Spinal cord (tissue), 10 donors: ENCODE data around the gene PLEKHG2. TPM values are rescaled to one million over a fixed set of nuclear protein-coding genes. Genes with fewer than 3 reads are reported as not detected.

Experiments used
- DNase-seq, 6 donors: peaks; one replicate each; pipeline versions ENCODE4 v3.0.0 to v3.0.0-alpha.2; 2013 to 2015; ENCODE audit warnings: low spot score in 6 of 6, low read depth in 4 of 6
- H3K27ac ChIP-seq: one replicate; pipeline ENCODE4 v1.5.1; 2013; ENCODE audit warnings: low read depth, low read length, control low read depth
- H3K27me3 ChIP-seq: one replicate; pipeline ENCODE4 v1.6.1; 2013; ENCODE audit warnings: low read length; ENCODE audit not compliant: control insufficient read depth, insufficient read depth
- H3K36me3 ChIP-seq: one replicate; pipeline ENCODE4 v1.6.1; 2013; ENCODE audit warnings: low read length; ENCODE audit not compliant: control insufficient read depth, insufficient read depth
- H3K4me1 ChIP-seq: one replicate; pipeline ENCODE4 v1.6.1; 2013; ENCODE audit warnings: low read length; ENCODE audit not compliant: control insufficient read depth, insufficient read depth
- H3K4me3 ChIP-seq: one replicate; pipeline ENCODE4 v1.5.1; 2013; ENCODE audit warnings: low read depth, low read length, control low read depth
- H3K9me3 ChIP-seq: one replicate; pipeline ENCODE4 v1.6.1; 2013; ENCODE audit warnings: low read length; ENCODE audit not compliant: control insufficient read depth, insufficient read depth
- WGBS: methylation state at CpG from one replicate; pipeline ENCODE4 v1.1.5; 2013; ENCODE audit warnings: missing lambda C conversion rate; ENCODE audit not compliant: insufficient coverage; 5-methylcytosine and 5-hydroxymethylcytosine counted together
- polyA plus RNA-seq, 2 donors: library from polyadenylated mRNA; unstranded; fragments of 120-200 nt; gene quantifications; one replicate each; pipeline ENCODE4 v1.2.1, GENCODE V29; 2013; ENCODE audit not compliant: insufficient read length in 2 of 2
- total RNA-seq, 2 donors: library from RNA; depleted of rRNA in 1 of 2; stranded (reverse); fragments of 120-200 nt in 1 of 2; fragments of >200 nt in 1 of 2; gene quantifications; one replicate each; pipeline versions ENCODE4 v1.2.3 to v1.2.4, GENCODE V29; 2013 to 2014
- donor health status: healthy.

Gene PLEKHG2
- total and polyA plus RNA-seq, 4 donors, result 14.2 to 58.2 (median 37.2) TPM

- peaks cover 95% of the 10 kb centered on the region for H3K36me3 ChIP-seq
- 95% methylated on average over 11 of the region's 15 CpGs for WGBS
- no peaks in the 10 kb centered on the region for H3K27me3 ChIP-seq
- H3K4me1 ChIP-seq, result peaks cover 5% of the 10 kb centered on the region
- H3K4me3 ChIP-seq, result no peak overlapping the region
- no peaks in the 10 kb centered on the region for H3K9me3 ChIP-seq
- H3K27ac ChIP-seq, result no peak overlapping the region
- no peak for DNase-seq
Observed at GRCh38 chr19:39420769-39421168, 8.3 kb downstream of the PLEKHG2 start.

GRCh38 chr19:39422020-39422419, 9.6 kb downstream of the PLEKHG2 start:
- H3K4me1 ChIP-seq, result no peaks in the 10 kb centered on the region
- DNase-seq, result no peak
- H3K36me3 ChIP-seq, result peaks cover 82% of the 10 kb centered on the region
- WGBS, result 100% methylated on average over 2 of the region's 5 CpGs
- no peaks in the 10 kb centered on the region for H3K27me3 ChIP-seq
- H3K4me3 ChIP-seq, result no peak overlapping the region
- no peaks in the 10 kb centered on the region for H3K9me3 ChIP-seq
- no peak overlapping the region for H3K27ac ChIP-seq

- H3K4me3 ChIP-seq, result no peak overlapping the region
- no peaks in the 10 kb centered on the region for H3K9me3 ChIP-seq
- no peak overlapping the region for H3K27ac ChIP-seq
- peaks cover 5% of the 10 kb centered on the region for H3K4me1 ChIP-seq
- peaks cover 68% of the 10 kb centered on the region for H3K36me3 ChIP-seq
- WGBS, result 93% methylated on average over 35 of the region's 35 CpGs
- no peak for DNase-seq
- no peaks in the 10 kb centered on the region for H3K27me3 ChIP-seq
Observed at GRCh38 chr19:39423258-39424086, 11.0 kb downstream of the PLEKHG2 start.

- Histone ChIP-seq H3K27ac (no peak overlapping the region), H3K36me3 (peaks cover 53% of the 10 kb centered on the region), H3K27me3 (no peaks in the 10 kb centered on the region), H3K9me3 (no peaks in the 10 kb centered on the region), H3K4me1 (peaks cover 10% of the 10 kb centered on the region), H3K4me3 (no peak overlapping the region)
- 90% methylated on average over 14 of the region's 16 CpGs for WGBS
- DNase-seq, result no peak
Observed at GRCh38 chr19:39424934-39425333, 12.5 kb downstream of the PLEKHG2 start.

DNA sequence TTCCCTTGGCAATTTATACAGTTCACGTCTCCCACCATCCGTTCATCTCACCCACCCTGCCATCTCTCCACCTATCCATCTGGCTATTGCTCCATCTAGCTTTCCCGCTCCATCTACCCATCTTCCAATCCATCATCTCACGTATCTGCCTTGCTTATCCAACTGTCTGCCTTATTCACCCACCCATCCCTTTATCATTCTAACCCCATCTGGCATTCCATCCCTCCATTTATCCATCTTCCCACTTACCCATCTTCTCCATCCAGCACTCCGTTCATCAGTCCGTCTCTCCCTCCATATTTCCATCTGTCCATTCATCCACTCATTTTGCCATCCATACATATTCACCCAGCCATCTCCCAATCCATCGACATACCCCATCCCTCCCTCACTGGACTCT, 13.3 kb downstream of the PLEKHG2 start:
- no peak overlapping the region for H3K27ac ChIP-seq
- peaks cover 45% of the 10 kb centered on the region for H3K36me3 ChIP-seq
- no peak overlapping the region for H3K4me3 ChIP-seq
- no peak for DNase-seq
- no peaks in the 10 kb centered on the region for H3K9me3 ChIP-seq
- H3K4me1 ChIP-seq, result peaks cover 10% of the 10 kb centered on the region
- WGBS, result 90% methylated on average over 7 of the region's 7 CpGs
- H3K27me3 ChIP-seq, result no peaks in the 10 kb centered on the region

DNA sequence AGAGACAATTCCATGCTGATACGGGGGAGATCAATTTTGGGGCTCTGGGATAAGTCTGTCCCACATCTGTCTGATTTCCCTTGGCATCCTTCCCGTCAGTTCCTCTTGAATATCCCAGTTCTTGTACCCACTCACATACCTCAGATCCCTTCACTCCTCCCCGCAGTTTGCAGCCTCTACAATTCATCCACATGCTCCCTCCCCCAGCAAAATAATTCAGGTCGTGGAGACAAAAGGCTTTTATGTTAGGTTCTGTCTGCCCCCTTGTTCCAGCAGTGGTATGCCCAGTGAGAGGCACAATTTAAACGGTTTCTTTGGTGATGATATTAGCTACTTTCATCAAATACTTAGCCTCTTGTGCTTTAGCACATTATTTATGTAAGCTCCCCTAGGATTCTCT, 13.7 kb downstream of the PLEKHG2 start:
- peak overlapping the region; percentile 15 for H3K27ac ChIP-seq

DNA sequence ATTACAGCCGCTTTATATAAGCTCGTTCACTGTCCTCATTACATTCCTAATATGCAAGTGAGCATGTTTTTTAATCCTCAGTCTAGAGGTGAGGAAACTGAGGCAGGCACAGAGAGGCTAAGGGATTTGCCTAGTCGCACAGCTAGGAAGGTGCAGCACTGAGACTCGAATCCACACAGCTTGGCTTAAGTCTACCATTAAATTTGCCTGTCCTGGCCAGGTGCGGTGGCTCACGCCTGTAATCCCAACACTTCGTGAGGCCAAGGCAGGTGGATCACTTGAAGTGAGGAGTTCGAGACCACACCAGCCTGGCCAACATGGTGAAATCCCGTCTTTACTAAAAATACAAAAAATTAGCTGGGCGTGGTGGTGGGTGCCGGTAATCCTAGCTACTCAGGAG, 15.2 kb downstream of the PLEKHG2 start:
- H3K27ac ChIP-seq, result no peak overlapping the region
- no peak overlapping the region for H3K4me3 ChIP-seq
- no peak for DNase-seq
- no peaks in the 10 kb centered on the region for H3K27me3 ChIP-seq
- H3K9me3 ChIP-seq, result no peaks in the 10 kb centered on the region
- peaks cover 44% of the 10 kb centered on the region for H3K36me3 ChIP-seq
- 97% methylated on average over 6 of the region's 11 CpGs for WGBS
- H3K4me1 ChIP-seq, result peaks cover 14% of the 10 kb centered on the region

More for the DNA sequence above, 13.7 kb downstream of the PLEKHG2 start:
- no peak for DNase-seq
- Histone ChIP-seq H3K4me3 (no peak overlapping the region), H3K9me3 (no peaks in the 10 kb centered on the region), H3K27me3 (no peaks in the 10 kb centered on the region), H3K36me3 (peaks cover 45% of the 10 kb centered on the region), H3K4me1 (peaks cover 13% of the 10 kb centered on the region)
- 63% methylated on average over 2 of the region's 5 CpGs for WGBS

- H3K27me3 ChIP-seq, result no peaks in the 10 kb centered on the region
- peak overlapping the region; percentile 92 for H3K27ac ChIP-seq
- H3K36me3 ChIP-seq, result peaks cover 44% of the 10 kb centered on the region
- no peak overlapping the region for H3K4me3 ChIP-seq
- no peaks in the 10 kb centered on the region for H3K9me3 ChIP-seq
- peaks cover 14% of the 10 kb centered on the region for H3K4me1 ChIP-seq
- 17% methylated on average over 21 of the region's 23 CpGs for WGBS
- DNase-seq, result peak in 1 of 6 donors; percentile 84
Observed at GRCh38 chr19:39428283-39429112, 16.0 kb downstream of the PLEKHG2 start.

- WGBS, result 83% methylated on average over 20 of the region's 25 CpGs
- Histone ChIP-seq H3K36me3 (peaks cover 37% of the 10 kb centered on the region), H3K4me3 (no peak overlapping the region), H3K27me3 (no peaks in the 10 kb centered on the region), H3K9me3 (no peaks in the 10 kb centered on the region), H3K4me1 (peaks cover 26% of the 10 kb centered on the region), H3K27ac (peak overlapping the region; percentile 61)
- no peak for DNase-seq
Observed at GRCh38 chr19:39430675-39431593, 18.5 kb downstream of the PLEKHG2 start.
